Breast epithelium (tissue), 3 donors: ENCODE results near the gene CRYBG1.

Experiments used
- CTCF ChIP-seq, 3 donors: fragments of 450-650 bp; IDR thresholded peaks; one replicate each; pipeline ENCODE4 v1.5.1; 2016 to 2017; ENCODE audit warnings: antibody characterized with exemption in 3 of 3, mild to moderate bottlenecking in 3 of 3, moderate library complexity in 3 of 3
- POLR2A ChIP-seq: fragments of 450-650 bp; IDR thresholded peaks from one replicate; pipeline ENCODE4 v1.6.1; 2016; ENCODE audit warnings: antibody characterized with exemption, mild to moderate bottlenecking, moderate library complexity

- TF ChIP-seq POLR2A (no peak), CTCF (IDR thresholded peaks at IDR 0.05) (no peak)
These were observed 90.1 kb downstream of the CRYBG1 start for GRCh38 chr6:106450653-106451052.
